ENCODE measurements around the gene MYPOP.

DNA sequence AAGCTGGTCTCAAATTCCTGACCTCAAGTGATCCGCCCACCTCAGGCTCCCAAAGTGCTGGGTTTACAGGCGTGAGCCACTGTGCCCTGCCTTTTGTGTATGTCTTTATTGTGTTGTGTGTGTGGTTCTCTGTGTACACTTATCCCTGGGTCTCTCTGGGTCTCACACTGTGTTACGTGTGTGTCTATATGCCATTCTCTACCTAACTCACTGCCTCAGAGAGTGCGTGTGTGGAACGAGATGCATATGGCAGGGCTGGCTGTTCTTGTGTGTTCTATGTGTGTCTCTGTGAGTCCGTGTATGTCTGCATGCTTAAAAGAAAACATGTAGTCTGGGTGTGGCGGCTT, 27.8 kb downstream of the MYPOP start:
- TF ChIP-seq, protein P1, sequence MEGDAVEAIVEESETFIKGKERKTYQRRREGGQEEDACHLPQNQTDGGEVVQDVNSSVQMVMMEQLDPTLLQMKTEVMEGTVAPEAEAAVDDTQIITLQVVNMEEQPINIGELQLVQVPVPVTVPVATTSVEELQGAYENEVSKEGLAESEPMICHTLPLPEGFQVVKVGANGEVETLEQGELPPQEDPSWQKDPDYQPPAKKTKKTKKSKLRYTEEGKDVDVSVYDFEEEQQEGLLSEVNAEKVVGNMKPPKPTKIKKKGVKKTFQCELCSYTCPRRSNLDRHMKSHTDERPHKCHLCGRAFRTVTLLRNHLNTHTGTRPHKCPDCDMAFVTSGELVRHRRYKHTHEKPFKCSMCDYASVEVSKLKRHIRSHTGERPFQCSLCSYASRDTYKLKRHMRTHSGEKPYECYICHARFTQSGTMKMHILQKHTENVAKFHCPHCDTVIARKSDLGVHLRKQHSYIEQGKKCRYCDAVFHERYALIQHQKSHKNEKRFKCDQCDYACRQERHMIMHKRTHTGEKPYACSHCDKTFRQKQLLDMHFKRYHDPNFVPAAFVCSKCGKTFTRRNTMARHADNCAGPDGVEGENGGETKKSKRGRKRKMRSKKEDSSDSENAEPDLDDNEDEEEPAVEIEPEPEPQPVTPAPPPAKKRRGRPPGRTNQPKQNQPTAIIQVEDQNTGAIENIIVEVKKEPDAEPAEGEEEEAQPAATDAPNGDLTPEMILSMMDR (IDR thresholded peaks at IDR 0.05; ENCODE audit: low read depth, low read length, missing input control): no peak
- TF ChIP-seq JUND (IDR thresholded peaks at IDR 0.05): no peak
- TF ChIP-seq, protein P2, sequence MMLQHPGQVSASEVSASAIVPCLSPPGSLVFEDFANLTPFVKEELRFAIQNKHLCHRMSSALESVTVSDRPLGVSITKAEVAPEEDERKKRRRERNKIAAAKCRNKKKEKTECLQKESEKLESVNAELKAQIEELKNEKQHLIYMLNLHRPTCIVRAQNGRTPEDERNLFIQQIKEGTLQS (IDR thresholded peaks at IDR 0.05): no peak
- TF ChIP-seq EGR1 (IDR thresholded peaks at IDR 0.05; ENCODE audit: low read depth in 2 of 2): no peak
